ENCODE data around the gene GSTCD.

DNA sequence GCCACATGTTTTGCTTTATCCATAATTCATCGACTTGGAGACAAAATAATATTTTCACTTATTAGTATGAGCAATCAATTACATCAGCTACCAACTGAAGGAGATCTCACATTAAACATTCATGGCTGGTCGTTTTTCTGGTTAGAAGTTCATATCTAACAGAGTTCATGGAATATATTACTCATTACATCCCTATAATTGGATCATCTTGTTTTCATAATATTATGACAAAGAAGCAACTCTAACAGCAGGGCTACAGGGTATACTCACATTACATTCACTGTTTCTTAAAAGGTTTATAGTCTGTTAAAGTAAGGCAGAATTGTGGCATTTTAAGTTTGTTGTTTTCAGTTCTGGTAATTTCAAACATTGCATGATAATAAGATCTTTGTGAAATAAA, 33.0 kb downstream of the GSTCD start:
- TF ChIP-seq, protein P1, sequence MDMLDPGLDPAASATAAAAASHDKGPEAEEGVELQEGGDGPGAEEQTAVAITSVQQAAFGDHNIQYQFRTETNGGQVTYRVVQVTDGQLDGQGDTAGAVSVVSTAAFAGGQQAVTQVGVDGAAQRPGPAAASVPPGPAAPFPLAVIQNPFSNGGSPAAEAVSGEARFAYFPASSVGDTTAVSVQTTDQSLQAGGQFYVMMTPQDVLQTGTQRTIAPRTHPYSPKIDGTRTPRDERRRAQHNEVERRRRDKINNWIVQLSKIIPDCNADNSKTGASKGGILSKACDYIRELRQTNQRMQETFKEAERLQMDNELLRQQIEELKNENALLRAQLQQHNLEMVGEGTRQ (IDR thresholded peaks at IDR 0.05; ENCODE audit: low read depth, low read length) = no peak
- TF ChIP-seq CTCF (conservative IDR thresholded peaks at IDR 0.05; ENCODE audit: low read depth, low read length) (no peak), CHD1 (IDR thresholded peaks at IDR 0.05; ENCODE audit: low read depth, low read length) (no peak), POLR2A (IDR thresholded peaks at IDR 0.05; ENCODE audit: low read depth, low read length) (no peak), RAD21 (IDR thresholded peaks at IDR 0.05; ENCODE audit: low read length) (no peak), CEBPB (IDR thresholded peaks at IDR 0.05; ENCODE audit: low read depth, low read length) (no peak), MAZ (IDR thresholded peaks at IDR 0.05; ENCODE audit: borderline replicate concordance, low read depth, low read length) (no peak), RFX5 (IDR thresholded peaks at IDR 0.05; ENCODE audit: low read depth, low read length) (no peak), FOS (IDR thresholded peaks at IDR 0.05; ENCODE audit: low read depth, low read length) (no peak)

Measured in IMR-90 (cell line).